Activated CD8-positive, alpha-beta T cell treated with anti-CD3 and anti-CD28 coated beads for 36 hours (primary cell): ENCODE data around the gene OR7G2. TPM values are rescaled to one million over a fixed set of nuclear protein-coding genes. Genes with fewer than 3 reads are reported as not detected.

Experiments
- ATAC-seq: fragments of 200-7000 bp; cut with Tn5 transposase; one replicate; pipeline ENCODE4 v1.10.0; 2021; ENCODE audit warnings: mild to moderate bottlenecking, moderate library complexity
- CTCF ChIA-PET: fragments of 350-600 bp; sonication (Branson Sonifier 250); formaldehyde crosslinking; loops from one replicate; lab custom pipeline; 2021; ENCODE audit warnings: antibody characterized with exemption; lab: Charles Lee
- POLR2A ChIA-PET: fragments of 350-600 bp; sonication (Branson Sonifier 250); formaldehyde crosslinking; loops from one replicate; lab custom pipeline; 2021; ENCODE audit warnings: antibody characterized with exemption; lab: Charles Lee
- DNase-seq: peaks from one replicate; pipeline ENCODE4 v3.0.0-alpha.2; 2020
- H3K27ac Mint-ChIP-seq: one replicate; pipeline ENCODE4 v1.8.0; 2021; ENCODE audit warnings: mild to moderate bottlenecking, mixed read lengths
- H3K27me3 Mint-ChIP-seq: one replicate; pipeline ENCODE4 v1.8.0; 2021; ENCODE audit warnings: mixed read lengths
- H3K36me3 Mint-ChIP-seq: one replicate; pipeline ENCODE4 v1.8.0; 2021; ENCODE audit warnings: low read depth, mixed read lengths
- H3K4me1 Mint-ChIP-seq: one replicate; pipeline ENCODE4 v1.8.0; 2021; ENCODE audit warnings: low read depth, mixed read lengths
- H3K4me3 Mint-ChIP-seq: one replicate; pipeline ENCODE4 v1.8.0; 2021; ENCODE audit warnings: mild to moderate bottlenecking, moderate library complexity, mixed read lengths
- H3K9me3 Mint-ChIP-seq: one replicate; pipeline ENCODE4 v1.8.0; 2021; ENCODE audit warnings: mixed read lengths
- intact Hi-C: fragments of 100-400 bp; cut with micrococcal nuclease; formaldehyde crosslinking; loops from one replicate; pipeline ENCODE4 v1.10.0; 2022
- total RNA-seq, 2 experiments: library from RNA; stranded (reverse); gene quantifications; one replicate each; pipeline ENCODE4 v1.2.3, GENCODE V29; 2021
- TF ChIP-seq, protein P1 (sequence below): fragments of 200-600 bp; IDR thresholded peaks from one replicate; pipeline ENCODE4 v1.8.0; 2022; ENCODE audit warnings: antibody characterized with exemption, mild to moderate bottlenecking

OR7G2 gene
- total RNA-seq, 2 experiments from 2014 or later, result not detected

DNA sequence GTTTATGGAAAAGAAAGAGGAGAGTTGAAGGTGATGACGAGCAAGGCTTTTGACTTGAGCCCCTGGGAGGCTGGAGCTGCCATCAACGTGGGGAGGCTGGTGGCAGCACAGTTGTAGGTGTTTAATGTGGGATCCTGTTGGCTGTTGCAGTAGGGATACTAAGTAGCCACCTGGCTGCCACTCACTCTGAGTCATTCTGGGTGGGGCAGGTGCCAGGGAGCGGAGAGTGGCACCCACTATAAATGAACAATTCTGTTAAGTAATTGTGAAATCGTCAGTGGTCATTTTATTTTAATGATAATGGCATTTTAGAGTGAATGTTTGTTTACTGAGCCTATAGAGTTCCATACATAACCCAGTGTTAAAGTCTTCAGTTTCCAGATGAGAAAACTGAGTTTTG lies 42.7 kb upstream of the OR7G2 start:
- Mint-ChIP-seq H3K27ac (peak overlapping the region; percentile 21), H3K9me3 (peaks cover 18% of the 10 kb centered on the region), H3K4me1 (peaks cover 68% of the 10 kb centered on the region), H3K36me3 (peaks cover 91% of the 10 kb centered on the region), H3K27me3 (no peaks in the 10 kb centered on the region), H3K4me3 (no peak overlapping the region)
- POLR2A ChIA-PET, result no interaction called here
- CTCF ChIA-PET, result no interaction called here
- TF ChIP-seq, protein P1, sequence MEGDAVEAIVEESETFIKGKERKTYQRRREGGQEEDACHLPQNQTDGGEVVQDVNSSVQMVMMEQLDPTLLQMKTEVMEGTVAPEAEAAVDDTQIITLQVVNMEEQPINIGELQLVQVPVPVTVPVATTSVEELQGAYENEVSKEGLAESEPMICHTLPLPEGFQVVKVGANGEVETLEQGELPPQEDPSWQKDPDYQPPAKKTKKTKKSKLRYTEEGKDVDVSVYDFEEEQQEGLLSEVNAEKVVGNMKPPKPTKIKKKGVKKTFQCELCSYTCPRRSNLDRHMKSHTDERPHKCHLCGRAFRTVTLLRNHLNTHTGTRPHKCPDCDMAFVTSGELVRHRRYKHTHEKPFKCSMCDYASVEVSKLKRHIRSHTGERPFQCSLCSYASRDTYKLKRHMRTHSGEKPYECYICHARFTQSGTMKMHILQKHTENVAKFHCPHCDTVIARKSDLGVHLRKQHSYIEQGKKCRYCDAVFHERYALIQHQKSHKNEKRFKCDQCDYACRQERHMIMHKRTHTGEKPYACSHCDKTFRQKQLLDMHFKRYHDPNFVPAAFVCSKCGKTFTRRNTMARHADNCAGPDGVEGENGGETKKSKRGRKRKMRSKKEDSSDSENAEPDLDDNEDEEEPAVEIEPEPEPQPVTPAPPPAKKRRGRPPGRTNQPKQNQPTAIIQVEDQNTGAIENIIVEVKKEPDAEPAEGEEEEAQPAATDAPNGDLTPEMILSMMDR, result no peak
- no peak for ATAC-seq
- intact Hi-C loops, result no loop called here
- no peak for DNase-seq

DNA sequence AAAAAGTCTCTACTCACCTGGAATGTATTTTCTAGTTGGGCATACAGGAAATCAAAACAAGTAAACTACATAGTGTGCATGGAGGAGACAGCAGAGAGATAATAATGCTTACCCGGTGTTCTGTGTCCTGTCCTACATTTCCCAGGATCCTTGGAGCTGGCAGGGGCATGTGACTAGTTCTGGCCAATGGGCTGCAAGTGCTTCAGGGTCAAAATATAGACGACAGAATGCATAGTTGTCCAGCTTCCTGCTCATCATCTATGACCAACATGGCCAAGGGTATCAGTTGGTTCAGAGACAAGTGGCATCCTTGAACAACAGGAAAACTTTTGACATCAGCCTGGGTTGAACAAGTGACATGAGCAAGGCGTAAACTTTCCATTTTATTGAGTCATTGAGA lies 41.4 kb upstream of the OR7G2 start:
- Mint-ChIP-seq H3K27me3 (no peaks in the 10 kb centered on the region), H3K4me1 (peaks cover 65% of the 10 kb centered on the region), H3K36me3 (peaks cover 91% of the 10 kb centered on the region), H3K27ac (peak overlapping the region; percentile 49), H3K4me3 (no peak overlapping the region), H3K9me3 (peaks cover 28% of the 10 kb centered on the region)
- no peak for ATAC-seq
- no peak for DNase-seq
- intact Hi-C loops, result no loop called here
- TF ChIP-seq, protein P1, result no peak
- POLR2A ChIA-PET, result interaction anchor here (1.1 kb wide), 1 partner anchor 8 kb away, joined by 3 read pairs; the partner anchor contains the start of gene ZNF317
- CTCF ChIA-PET, result no interaction called here

DNA sequence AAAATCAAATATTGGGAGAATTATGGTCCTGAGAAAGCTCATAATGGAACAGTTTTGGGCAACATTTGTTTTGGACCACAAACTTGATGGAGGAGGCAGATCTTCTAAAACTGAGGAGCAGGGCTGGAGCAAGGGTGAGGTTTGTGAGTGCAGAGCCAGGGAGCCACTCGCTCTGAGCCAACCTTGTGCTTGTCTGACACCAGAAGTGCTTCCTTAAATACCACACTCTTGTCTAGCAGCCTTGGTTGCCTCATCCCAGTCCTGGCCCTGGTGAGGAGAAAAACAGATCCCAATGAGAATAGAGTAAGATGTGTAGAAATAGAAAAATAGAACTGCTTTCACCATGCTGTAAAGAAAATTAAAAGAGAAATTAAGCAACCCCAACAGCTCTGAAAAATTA lies 39.6 kb upstream of the OR7G2 start:
- H3K4me1 Mint-ChIP-seq, result peaks cover 72% of the 10 kb centered on the region

DNA sequence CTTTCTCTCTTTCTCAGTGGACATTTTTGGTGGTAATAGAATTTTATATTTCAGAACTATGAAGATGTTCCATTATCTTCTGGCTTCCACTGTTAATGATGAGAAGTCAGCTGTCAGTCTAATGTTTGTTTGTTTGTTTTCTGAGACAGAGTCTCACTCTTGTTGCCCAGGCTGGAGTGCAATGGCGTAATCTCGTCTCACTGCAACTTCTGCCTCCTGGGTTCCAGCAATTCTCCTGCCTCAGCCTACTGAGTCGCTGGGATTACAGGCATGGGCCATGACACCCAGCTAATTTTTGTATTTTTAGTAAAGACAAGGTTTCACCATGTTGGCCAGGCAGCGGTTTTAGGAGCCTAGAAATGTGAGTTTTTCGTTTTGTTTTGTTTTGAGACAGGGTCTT lies 37.6 kb upstream of the OR7G2 start:
- peaks cover 63% of the 10 kb centered on the region for H3K4me1 Mint-ChIP-seq
- DNase-seq, result no peak
- no peaks in the 10 kb centered on the region for H3K27me3 Mint-ChIP-seq
- peaks cover 77% of the 10 kb centered on the region for H3K36me3 Mint-ChIP-seq
- peaks cover 17% of the 10 kb centered on the region for H3K9me3 Mint-ChIP-seq
- H3K4me3 Mint-ChIP-seq, result no peak overlapping the region
- TF ChIP-seq, protein P1, result no peak
- CTCF ChIA-PET, result no interaction called here
- ATAC-seq, result no peak
- intact Hi-C loops, result no loop called here
- POLR2A ChIA-PET, result interaction anchor here (1.2 kb wide), 1 partner anchor 12 kb away, joined by 3 read pairs; no protein-coding TSS in a partner anchor
- no peak overlapping the region for H3K27ac Mint-ChIP-seq

More for the DNA sequence above, 39.6 kb upstream of the OR7G2 start:
- ChIA-PET CTCF (no interaction called here), POLR2A (no interaction called here)
- ATAC-seq, result no peak
- H3K27ac Mint-ChIP-seq, result no peak overlapping the region
- no peak overlapping the region for H3K4me3 Mint-ChIP-seq
- intact Hi-C loops, result no loop called here
- TF ChIP-seq, protein P1, result no peak
- no peak for DNase-seq
- no peaks in the 10 kb centered on the region for H3K27me3 Mint-ChIP-seq
- peaks cover 31% of the 10 kb centered on the region for H3K9me3 Mint-ChIP-seq
- H3K36me3 Mint-ChIP-seq, result peaks cover 88% of the 10 kb centered on the region

DNA sequence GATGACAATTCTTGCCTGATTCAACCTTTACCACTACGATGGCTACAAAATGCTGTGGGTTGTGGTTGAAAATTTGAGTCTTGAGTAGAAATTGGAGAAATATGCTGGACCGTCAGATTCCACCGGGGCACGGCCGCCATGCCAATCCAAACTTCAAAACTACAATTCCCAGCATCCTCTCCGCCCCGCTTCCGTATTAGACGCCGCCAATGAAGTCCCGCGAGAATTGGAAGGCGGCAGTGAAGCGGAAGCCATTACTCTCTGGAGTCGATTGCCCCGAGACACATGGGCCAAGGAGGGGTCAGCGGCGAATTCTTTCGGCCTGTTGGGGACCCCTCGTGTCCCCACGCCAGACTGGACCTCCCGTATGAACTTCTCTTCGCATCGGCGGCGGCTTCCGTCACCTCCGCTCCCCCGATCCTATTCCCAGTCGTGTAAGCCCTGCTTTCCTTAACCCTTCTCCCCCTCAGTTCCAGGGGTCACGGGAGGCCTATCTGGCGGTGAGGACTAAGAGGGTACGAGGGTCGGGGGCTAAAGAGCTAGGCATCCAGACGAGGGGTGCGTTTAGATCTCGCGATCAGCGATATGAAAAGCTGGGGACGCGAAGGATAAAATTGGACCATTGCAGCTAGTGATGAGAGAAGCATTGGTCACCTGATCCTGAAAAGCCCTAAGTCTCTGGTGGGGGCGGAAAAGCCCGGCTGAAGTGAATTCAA lies 33.0 kb upstream of the OR7G2 start, which contains the start of gene ZNF317:
Gene ZNF317, plus strand, starts transcription at position 239 of the 716 bp plus-strand sequence. CDS start 15,620 bp downstream, outside the sequence.
- DNase-seq (peak; percentile 97), ATAC-seq (peak; percentile 93)
- intact Hi-C loops, result no loop called here
- TF ChIP-seq, protein P1, result no peak
- peaks cover 33% of the 10 kb centered on the region for H3K4me1 Mint-ChIP-seq
- peaks cover 17% of the 10 kb centered on the region for H3K9me3 Mint-ChIP-seq
- H3K4me3 Mint-ChIP-seq, result peak within 1 kb of the TSS; percentile 96
- ChIA-PET POLR2A (interaction anchor here (0.6 to 1.1 kb wide), 5 partner anchors 9 to 308 kb away, joined by 3 read pairs; partner anchors contain the start of genes MBD3L1, ZNF558 and ZNF699), CTCF (no interaction called here)
- no peaks in the 10 kb centered on the region for H3K27me3 Mint-ChIP-seq
- H3K36me3 Mint-ChIP-seq, result peaks cover 37% of the 10 kb centered on the region
- H3K27ac Mint-ChIP-seq, result peak within 1 kb of the TSS; percentile 96
